ENCODE measurements around the gene PCYT1A.

- no peak for TF ChIP-seq CTCF (IDR thresholded peaks at IDR 0.05)
- no peak for TF ChIP-seq POLR2A (IDR thresholded peaks at IDR 0.05)
Measured at GRCh38 chr3:196260784-196261183, 26.7 kb downstream of the PCYT1A start.
